Stimulated activated CD4-positive, alpha-beta T cell treated with anti-CD3 and anti-CD28 coated beads, Interleukin-2, amount 100 ng/mL, for 4 hours (primary cell): ENCODE results near the gene KCNH4.
"Not testable (repeated sequence)": the region's sequence is repeated elsewhere in the genome, so short reads cannot be mapped to it uniquely, and the experiment has no call there.

Source experiments
- DNase-seq: peaks from one replicate; pipeline ENCODE4 v3.0.0-alpha.2; 2020; ENCODE audit warnings: low read depth

KCNH4 gene

DNA sequence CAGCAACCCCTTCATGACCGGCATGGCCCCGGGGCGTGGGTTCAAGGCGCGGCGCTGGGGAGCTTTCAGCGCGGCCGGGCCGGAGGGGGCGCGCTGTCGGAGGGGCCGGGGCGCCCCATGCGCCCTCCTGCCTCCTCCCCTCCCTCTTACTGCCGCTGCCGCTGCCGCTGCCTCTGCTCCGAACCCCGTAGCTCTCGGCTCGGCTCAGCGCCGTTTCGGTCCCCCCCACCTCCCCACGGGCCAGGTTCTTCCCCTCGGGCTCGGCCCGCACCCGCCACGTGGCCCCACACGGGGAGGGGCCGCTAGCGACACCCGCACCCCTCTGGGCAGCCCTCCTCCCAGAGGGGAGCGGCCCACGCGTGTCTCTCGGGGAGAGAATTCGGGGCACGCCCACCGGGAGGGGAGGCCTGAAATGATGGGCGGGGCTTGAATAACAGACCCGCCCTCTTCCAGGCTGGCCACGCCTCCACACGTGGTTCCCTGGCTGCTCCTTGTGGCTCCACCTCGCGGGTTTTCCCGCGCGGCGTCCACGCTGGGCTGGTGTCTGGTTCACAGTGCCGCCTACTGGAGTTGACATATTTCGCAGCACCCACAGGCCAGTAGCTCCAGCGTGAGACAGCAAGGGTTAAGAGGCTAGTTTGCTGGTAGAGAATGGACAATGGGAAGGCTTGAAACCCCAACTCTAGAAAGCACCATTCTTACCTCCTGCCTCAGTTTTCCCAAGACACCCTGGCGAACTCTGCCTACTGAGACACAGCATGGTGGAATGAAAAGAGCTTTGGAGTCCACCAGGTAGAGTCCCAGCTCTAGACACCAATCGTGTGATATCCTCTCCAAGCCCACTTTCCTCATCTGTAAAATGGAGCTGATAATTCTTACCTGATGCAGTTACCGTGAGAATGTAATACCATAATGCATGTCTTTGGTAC, at the start of gene KCNH4:
KCNH4 (minus strand) TSS at position 221 of the 929 bp plus-strand sequence; CDS start at position 24, 197 bp downstream.
- DNase-seq = peak; percentile 91

GRCh38 chr17:42230225-42230624, 49.3 kb upstream of the KCNH4 start:
- DNase-seq = no peak

GRCh38 chr17:42227849-42228700, 47.1 kb upstream of the KCNH4 start:
- no peak for DNase-seq

GRCh38 chr17:42225646-42226045, 44.7 kb upstream of the KCNH4 start:
- no peak for DNase-seq

- DNase-seq = no peak
Observed at GRCh38 chr17:42224651-42225050, 43.7 kb upstream of the KCNH4 start.

DNA sequence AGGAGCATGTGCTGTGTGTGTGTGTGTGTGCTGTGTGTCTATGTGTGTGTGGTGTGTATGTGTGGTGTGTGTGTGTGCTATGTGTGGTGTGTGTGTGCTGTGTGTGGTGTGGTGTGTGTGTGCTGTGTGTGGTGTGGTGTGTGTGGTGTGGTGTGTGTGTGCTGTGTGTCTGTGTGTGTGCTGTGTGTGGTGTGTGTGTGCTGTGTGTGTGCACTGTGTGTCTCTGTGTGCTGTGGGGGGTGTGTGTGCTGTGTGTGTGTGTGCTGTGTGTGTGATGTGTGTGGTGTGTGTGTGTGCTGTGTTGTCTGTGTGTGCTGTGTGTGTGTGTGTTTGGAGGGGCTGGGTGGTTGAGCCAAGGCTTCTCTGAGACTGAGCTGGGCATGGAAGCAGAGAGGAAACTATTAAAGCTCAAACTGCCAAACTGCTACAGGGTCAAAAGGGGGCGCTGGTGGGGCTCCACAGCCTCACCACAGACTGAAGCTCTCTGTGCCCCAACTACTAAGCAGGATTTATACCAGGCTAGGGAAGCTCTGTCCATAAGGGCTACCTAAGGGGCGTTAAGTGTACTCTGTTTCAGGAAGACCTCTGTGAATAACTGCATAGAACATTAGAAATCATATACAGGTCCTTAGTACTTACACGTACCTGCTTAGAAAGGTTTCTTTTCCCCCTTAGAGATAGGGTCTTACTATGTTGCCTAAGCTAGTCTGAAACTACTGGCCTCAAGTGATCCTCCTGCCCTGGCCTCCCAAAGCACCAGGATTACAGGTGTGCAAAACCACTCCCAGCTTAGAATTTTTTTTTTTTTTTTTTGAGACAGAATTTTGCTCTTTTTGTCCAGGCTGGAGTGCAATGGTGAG, 41.2 kb upstream of the KCNH4 start:
- DNase-seq = peak; percentile 46

DNA sequence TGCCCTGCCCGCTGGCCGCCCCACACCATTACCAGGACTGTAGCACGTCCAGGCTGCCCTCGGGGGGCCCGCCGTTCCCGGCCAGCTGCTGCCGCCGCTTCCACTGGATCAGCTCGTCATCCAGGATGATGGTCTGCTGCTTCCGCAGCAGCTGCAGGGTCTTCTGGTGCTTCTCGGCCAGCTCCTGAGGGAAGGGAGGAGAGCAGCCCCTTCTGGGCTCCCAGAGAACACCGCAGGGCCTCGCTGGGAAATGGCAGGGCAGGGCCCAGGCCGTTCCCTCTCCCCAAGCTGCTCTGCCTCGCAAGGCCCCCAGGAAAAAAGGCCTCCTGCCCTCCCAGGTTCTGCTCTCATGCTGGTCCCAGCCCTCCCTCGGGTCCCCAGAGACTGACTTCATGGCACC, 38.3 kb upstream of the KCNH4 start:
- not testable (repeated sequence) for DNase-seq

- no peak for DNase-seq
Observed at GRCh38 chr17:42214156-42214555, 33.2 kb upstream of the KCNH4 start.

- no peak for DNase-seq
Observed at GRCh38 chr17:42212382-42212781, 31.4 kb upstream of the KCNH4 start.

DNA sequence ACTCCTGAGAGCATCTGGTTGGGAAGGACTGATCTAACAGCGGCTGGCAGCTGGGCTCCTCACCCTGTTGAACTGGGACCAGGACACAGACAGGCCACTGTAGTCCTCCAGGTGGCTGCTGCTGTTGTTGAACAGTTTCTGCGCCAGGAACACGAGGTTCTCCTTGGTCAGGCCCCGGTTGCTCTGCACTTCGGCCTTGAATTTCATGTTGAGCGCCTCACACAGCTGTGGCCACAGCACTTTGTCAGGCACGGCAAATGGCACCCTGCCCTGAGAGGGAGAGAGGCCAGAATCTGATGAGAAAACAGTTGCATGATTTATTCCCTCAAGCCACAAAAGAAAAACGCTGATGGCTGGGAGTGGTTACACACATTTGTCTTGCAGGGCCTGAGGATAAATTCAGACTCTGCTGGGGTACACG, 31.0 kb upstream of the KCNH4 start:
- DNase-seq = not testable (repeated sequence)

DNA sequence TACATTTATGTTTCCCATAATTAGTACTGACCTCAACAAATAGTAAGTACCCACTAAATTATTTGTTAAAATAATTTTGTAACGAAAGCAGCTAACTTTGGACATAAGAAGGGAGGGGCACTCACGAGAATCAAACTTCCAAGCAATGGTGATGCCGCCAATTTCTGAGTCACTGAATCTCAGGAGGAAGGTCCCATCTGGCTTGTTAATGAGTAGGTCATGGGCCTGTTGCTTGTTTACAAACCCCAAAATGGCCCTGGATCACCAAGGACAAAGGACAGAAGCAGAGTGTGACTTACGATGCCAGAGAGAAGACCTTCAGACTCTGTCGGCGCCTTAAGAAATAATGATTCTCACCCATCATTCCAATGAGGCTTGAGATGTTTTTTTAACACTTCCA, 29.1 kb upstream of the KCNH4 start:
- no peak for DNase-seq

DNA sequence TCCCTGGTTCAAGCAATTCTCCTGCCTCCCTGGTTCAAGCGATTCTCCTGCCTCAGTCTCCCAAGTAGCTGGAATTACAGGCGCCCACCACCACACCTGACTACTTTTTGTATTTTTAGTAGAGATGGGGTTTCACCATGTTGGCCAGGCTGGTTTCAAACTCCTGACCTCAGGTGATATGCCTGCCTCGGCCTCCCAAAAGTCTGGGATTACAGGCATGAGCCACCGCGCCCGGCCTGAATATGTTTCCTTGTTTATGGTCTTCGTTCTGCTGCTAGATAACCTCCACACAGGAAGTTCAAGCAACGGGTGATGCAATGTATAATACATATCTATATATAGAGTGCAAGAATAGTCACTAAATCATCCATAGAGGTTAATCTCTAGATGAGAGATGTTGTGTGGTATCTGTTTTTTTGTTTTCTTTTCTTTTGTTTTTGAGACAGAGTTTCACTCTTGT, 25.2 kb upstream of the KCNH4 start:
- DNase-seq = not testable (repeated sequence)

DNA sequence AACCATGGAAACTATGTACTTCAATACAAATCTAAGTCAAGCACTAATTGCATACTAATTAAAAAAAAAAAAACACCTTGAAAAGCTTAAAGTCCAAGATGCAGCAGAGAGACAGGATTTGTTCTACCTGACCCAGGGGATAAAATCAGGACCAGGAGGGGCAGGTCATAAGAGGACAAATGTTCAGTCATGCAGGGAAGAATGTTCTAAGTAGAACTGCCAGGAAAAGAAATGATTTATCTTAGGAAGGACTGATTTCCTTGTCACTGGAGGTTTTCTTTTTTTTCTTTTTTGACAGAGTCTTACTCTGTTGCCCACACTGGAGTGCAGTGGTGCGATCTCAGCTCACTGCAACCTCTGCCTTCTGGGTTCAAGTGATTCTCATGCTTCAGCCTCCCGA, 22.4 kb upstream of the KCNH4 start:
- no peak for DNase-seq

GRCh38 chr17:42202696-42203095, 21.8 kb upstream of the KCNH4 start:
- no peak for DNase-seq

- DNase-seq = no peak
Observed at GRCh38 chr17:42202159-42202558, 21.2 kb upstream of the KCNH4 start.

GRCh38 chr17:42201458-42201772, 20.5 kb upstream of the KCNH4 start:
- no peak for DNase-seq

DNA sequence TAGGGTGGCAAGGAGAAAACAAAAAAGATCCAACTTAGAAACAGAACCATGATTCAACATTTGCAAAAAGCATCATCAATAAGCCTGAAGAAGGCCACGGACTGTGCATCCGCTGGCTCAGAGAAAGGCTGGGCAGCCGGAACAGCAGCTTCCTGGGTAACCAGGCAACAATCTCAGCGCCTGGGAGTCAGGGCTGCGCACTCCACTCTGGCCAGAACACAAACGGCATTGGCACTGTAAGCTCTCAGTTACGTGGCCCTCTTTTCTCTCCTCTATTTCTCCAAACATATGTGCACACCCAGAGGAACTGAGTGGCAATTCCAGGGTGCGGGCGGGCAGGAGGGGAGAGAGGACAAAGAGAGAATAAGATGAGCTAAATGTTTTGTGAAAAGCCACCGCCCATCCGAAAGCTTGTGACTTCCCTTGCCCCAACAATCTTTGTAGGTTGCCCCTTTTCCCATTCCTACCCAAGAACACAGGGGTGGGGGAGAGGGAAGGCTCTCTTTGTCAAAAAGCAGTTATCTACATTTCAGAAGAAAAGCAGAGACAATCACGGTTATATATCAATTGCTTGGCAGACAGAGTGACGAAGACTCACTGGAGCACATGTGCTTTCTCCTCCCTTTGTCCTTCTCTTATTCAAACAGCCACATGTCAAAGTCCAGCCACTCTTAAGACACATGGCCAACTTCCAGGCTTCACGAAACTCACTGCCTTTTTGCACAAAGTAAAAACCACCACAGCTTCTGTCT, 19.9 kb upstream of the KCNH4 start:
- no peak for DNase-seq

DNA sequence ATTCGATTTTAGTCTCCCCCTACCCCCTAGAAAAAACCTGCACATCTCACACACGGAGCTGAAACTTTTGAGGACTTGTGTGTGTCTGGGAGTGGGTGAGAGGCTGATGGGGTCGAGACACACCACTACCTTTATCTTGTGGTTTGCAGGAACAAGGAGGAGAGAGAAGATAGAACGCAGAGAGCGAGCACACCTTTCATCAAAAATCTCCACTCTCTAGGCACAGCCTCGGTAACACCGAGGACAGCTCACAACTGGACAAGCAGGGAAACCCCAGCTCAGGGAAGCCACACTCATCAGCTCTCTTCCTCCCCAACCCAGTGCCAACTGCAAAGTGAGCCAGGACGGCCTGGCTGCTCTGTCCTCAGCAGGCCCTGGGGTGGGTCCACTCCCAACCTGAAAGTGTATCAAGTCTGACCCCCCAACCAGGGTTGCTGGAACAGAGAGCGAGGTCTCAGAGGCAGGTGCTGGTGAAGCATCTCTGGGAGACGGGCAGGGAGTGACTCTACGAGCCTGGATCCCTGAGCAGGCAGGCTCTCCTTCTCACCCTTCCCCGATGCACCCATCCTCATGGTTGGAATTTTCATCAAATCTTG, 18.6 kb upstream of the KCNH4 start:
- DNase-seq = no peak

- no peak for DNase-seq
Observed at GRCh38 chr17:42198897-42199296, 18.0 kb upstream of the KCNH4 start.

GRCh38 chr17:42197564-42198156, 16.7 kb upstream of the KCNH4 start:
- DNase-seq = no peak
